Measurements from ENCODE around the gene CCP110. TPM values are rescaled to one million over a fixed set of nuclear protein-coding genes. Genes with fewer than 3 reads are reported as not detected.

The CCP110 gene
- total and polyA plus RNA-seq, 2 of the 13 experiments (the other 11 are each of a cell fraction or from before 2014, with no cell fraction given), result 10.0 to 11.1 TPM

DNA sequence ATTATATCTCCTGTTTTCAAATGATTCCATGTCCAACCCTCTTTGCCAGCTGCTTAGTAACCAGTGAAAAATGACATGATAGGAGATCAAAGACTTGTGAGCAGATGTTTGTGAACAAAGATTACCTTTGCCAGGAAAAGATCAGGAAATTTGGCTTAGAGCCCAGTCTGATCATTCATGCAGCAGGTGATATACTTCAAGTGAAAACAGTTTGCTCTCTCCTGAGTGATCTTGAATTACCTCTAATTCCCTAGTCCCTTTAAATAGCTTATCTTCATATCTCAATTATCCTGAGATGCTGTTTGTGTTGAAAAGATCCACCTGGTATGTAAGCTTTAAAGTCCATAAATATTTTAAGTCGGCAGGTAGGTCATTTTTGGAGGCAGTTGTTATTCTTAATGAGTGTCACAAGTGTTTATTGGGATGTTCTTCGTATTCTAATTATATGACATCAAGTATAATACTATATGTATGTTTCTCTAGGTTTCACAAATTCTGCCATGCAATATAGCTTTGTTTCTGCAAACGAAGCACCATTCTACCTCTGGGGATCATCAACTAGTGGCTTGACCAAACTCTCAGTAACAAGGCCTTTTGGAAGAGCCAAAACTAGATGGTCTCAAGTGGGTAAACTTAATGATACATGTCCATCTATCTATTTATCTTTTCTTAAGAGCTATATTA, 18.5 kb downstream of the CCP110 start (continued):
- no peak for TF ChIP-seq PLSCR1 (CRISPR knock-in tag; IDR thresholded peaks at IDR 0.05; ENCODE audit: borderline replicate concordance)
- no peak for TF ChIP-seq HNRNPL (IDR thresholded peaks at IDR 0.05; ENCODE audit: low read depth, low read length)
- TF ChIP-seq, protein P1, sequence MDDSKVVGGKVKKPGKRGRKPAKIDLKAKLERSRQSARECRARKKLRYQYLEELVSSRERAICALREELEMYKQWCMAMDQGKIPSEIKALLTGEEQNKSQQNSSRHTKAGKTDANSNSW (CRISPR knock-in tag; IDR thresholded peaks at IDR 0.05; ENCODE audit: borderline replicate concordance), result no peak
- TF ChIP-seq MYC (CRISPR knock-in tag; IDR thresholded peaks at IDR 0.05; ENCODE audit: borderline replicate concordance), result no peak
- no peak for TF ChIP-seq EEA1 (CRISPR knock-in tag; IDR thresholded peaks at IDR 0.05; ENCODE audit: borderline replicate concordance)
- TF ChIP-seq ZNF441 (CRISPR knock-in tag; IDR thresholded peaks at IDR 0.05; ENCODE audit: borderline replicate concordance), result no peak
- 0 out of 4 replicates have a peak, but pooled peaks of 1 of the 2 experiments have one; percentile 15 for TF ChIP-seq NR2F1 (CRISPR knock-in tag; IDR thresholded peaks at IDR 0.05)
- TF ChIP-seq ZNF713 (CRISPR knock-in tag; IDR thresholded peaks at IDR 0.05), result no peak
- TF ChIP-seq ZNF839 (CRISPR knock-in tag; IDR thresholded peaks at IDR 0.05; ENCODE audit: borderline replicate concordance), result no peak
- TF ChIP-seq ZNF775 (CRISPR knock-in tag; IDR thresholded peaks at IDR 0.05; ENCODE audit: borderline replicate concordance), result no peak
- no peak for TF ChIP-seq ZNF83 (CRISPR knock-in tag; IDR thresholded peaks at IDR 0.05; ENCODE audit: borderline replicate concordance)
- TF ChIP-seq, protein P2, sequence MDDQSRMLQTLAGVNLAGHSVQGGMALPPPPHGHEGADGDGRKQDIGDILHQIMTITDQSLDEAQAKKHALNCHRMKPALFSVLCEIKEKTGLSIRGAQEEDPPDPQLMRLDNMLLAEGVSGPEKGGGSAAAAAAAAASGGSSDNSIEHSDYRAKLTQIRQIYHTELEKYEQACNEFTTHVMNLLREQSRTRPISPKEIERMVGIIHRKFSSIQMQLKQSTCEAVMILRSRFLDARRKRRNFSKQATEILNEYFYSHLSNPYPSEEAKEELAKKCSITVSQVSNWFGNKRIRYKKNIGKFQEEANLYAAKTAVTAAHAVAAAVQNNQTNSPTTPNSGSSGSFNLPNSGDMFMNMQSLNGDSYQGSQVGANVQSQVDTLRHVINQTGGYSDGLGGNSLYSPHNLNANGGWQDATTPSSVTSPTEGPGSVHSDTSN (CRISPR knock-in tag; IDR thresholded peaks at IDR 0.05; ENCODE audit: borderline replicate concordance), result no peak
- no peak for TF ChIP-seq ZNF350 (CRISPR knock-in tag; IDR thresholded peaks at IDR 0.05; ENCODE audit: borderline replicate concordance, low read depth)
- TF ChIP-seq TEAD2 (CRISPR knock-in tag; IDR thresholded peaks at IDR 0.05), result no peak
- TF ChIP-seq, protein P3, sequence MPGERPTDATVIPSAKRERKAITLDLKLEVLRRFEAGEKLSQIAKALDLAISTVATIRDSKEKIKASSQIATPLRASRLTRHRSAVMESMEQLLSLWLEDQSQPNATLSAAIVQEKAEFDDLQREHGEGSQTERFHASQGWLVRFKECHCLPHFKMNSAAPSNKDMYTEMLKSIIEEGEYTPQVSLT (CRISPR knock-in tag; IDR thresholded peaks at IDR 0.05; ENCODE audit: borderline replicate concordance, low read depth), result no peak
- TF ChIP-seq ZNF414 (CRISPR knock-in tag; IDR thresholded peaks at IDR 0.05), result peak; percentile 65; the same call in 1 of the 2 replicates
- no peak for TF ChIP-seq ZUFSP (CRISPR knock-in tag; IDR thresholded peaks at IDR 0.05; ENCODE audit: borderline replicate concordance)
- TF ChIP-seq SATB2 (CRISPR knock-in tag; IDR thresholded peaks at IDR 0.05), result peak; percentile 70
- TF ChIP-seq CBFB (CRISPR knock-in tag; IDR thresholded peaks at IDR 0.05), result no peak
- TF ChIP-seq MED8 (CRISPR knock-in tag; IDR thresholded peaks at IDR 0.05; ENCODE audit: insufficient replicate concordance), result no peak
- TF ChIP-seq ZNF253 (CRISPR knock-in tag; IDR thresholded peaks at IDR 0.05; ENCODE audit: borderline replicate concordance), result no peak
- TF ChIP-seq BRD4 (CRISPR knock-in tag; IDR thresholded peaks at IDR 0.05), result no peak
- peak; percentile 85 for TF ChIP-seq PHF5A (CRISPR knock-in tag; IDR thresholded peaks at IDR 0.05; ENCODE audit: low read depth, unreplicated experiment)
- peak; percentile 34; the same call in 1 of the 2 replicates for TF ChIP-seq HNRNPUL1 (IDR thresholded peaks at IDR 0.05; ENCODE audit: low read depth, low read length)
